Activated CD4-positive, alpha-beta memory T cell treated with anti-CD3 and anti-CD28 coated beads, Interleukin-2, amount 10 ng/mL, durations not matched to agents 7 days and 5 days (primary cell): ENCODE results near the gene EEFSEC. TPM values are rescaled to one million over a fixed set of nuclear protein-coding genes. Genes with fewer than 3 reads are reported as not detected.

ENCODE experiments used
- CTCF ChIA-PET: fragments of 350-600 bp; sonication (Branson Sonifier 250); formaldehyde crosslinking; loops from one replicate; lab custom pipeline; 2021; ENCODE audit warnings: antibody characterized with exemption, inconsistent platforms; lab: Charles Lee
- POLR2A ChIA-PET: fragments of 350-600 bp; sonication (Branson Sonifier 250); formaldehyde crosslinking; loops from one replicate; lab custom pipeline; 2021; ENCODE audit warnings: antibody characterized with exemption; lab: Charles Lee
- DNase-seq: peaks from one replicate; pipeline ENCODE4 v3.0.0-alpha.2; 2020
- H3K27ac Mint-ChIP-seq: one replicate; pipeline ENCODE4 v1.8.0; 2021; ENCODE audit warnings: mild to moderate bottlenecking, mixed read lengths
- H3K27me3 Mint-ChIP-seq: one replicate; pipeline ENCODE4 v1.8.0; 2021; ENCODE audit warnings: mixed read lengths
- H3K36me3 Mint-ChIP-seq: one replicate; pipeline ENCODE4 v1.8.0; 2021; ENCODE audit warnings: low read depth, mixed read lengths
- H3K4me1 Mint-ChIP-seq: one replicate; pipeline ENCODE4 v1.8.0; 2021; ENCODE audit warnings: mixed read lengths
- H3K4me3 Mint-ChIP-seq: one replicate; pipeline ENCODE4 v1.8.0; 2021; ENCODE audit warnings: mild to moderate bottlenecking, mixed read lengths
- H3K9me3 Mint-ChIP-seq: one replicate; pipeline ENCODE4 v1.8.0; 2021; ENCODE audit warnings: mixed read lengths
- total RNA-seq, 2 experiments: library from RNA; stranded (reverse); gene quantifications; one replicate each; pipeline ENCODE4 v1.2.3, GENCODE V29; 2021

The EEFSEC gene
- total RNA-seq, 2 experiments from 2014 or later = 14.5 to 15.0 TPM

- no peak overlapping the region for H3K27ac Mint-ChIP-seq
- no peak overlapping the region for H3K4me3 Mint-ChIP-seq
- DNase-seq = no peak
- H3K9me3 Mint-ChIP-seq = no peaks in the 10 kb centered on the region
- no peaks in the 10 kb centered on the region for H3K27me3 Mint-ChIP-seq
- peaks cover 5% of the 10 kb centered on the region for H3K4me1 Mint-ChIP-seq
- ChIA-PET CTCF (no interaction called here), POLR2A (no interaction called here)
- H3K36me3 Mint-ChIP-seq = no peaks in the 10 kb centered on the region
Observed at GRCh38 chr3:128335621-128336296, 182.5 kb downstream of the EEFSEC start.

- H3K9me3 Mint-ChIP-seq = no peaks in the 10 kb centered on the region
- no peaks in the 10 kb centered on the region for H3K36me3 Mint-ChIP-seq
- ChIA-PET POLR2A (no interaction called here), CTCF (no interaction called here)
- H3K4me1 Mint-ChIP-seq = peaks cover 3% of the 10 kb centered on the region
- H3K4me3 Mint-ChIP-seq = no peak overlapping the region
- no peaks in the 10 kb centered on the region for H3K27me3 Mint-ChIP-seq
- DNase-seq = no peak
- H3K27ac Mint-ChIP-seq = no peak overlapping the region
Observed at GRCh38 chr3:128336337-128337156, 183.3 kb downstream of the EEFSEC start.

GRCh38 chr3:128337305-128337704 lies 184.0 kb downstream of the EEFSEC start:
- H3K27ac Mint-ChIP-seq = no peak overlapping the region
- H3K9me3 Mint-ChIP-seq = no peaks in the 10 kb centered on the region
- DNase-seq = no peak
- no peak overlapping the region for H3K4me3 Mint-ChIP-seq
- ChIA-PET POLR2A (no interaction called here), CTCF (no interaction called here)
- H3K27me3 Mint-ChIP-seq = no peaks in the 10 kb centered on the region
- no peaks in the 10 kb centered on the region for H3K4me1 Mint-ChIP-seq
- H3K36me3 Mint-ChIP-seq = no peaks in the 10 kb centered on the region

- no peak for DNase-seq
- no peaks in the 10 kb centered on the region for H3K27me3 Mint-ChIP-seq
- CTCF ChIA-PET = no interaction called here
- POLR2A ChIA-PET = no interaction called here
- no peaks in the 10 kb centered on the region for H3K36me3 Mint-ChIP-seq
- H3K4me1 Mint-ChIP-seq = no peaks in the 10 kb centered on the region
- no peaks in the 10 kb centered on the region for H3K9me3 Mint-ChIP-seq
- no peak overlapping the region for H3K4me3 Mint-ChIP-seq
- H3K27ac Mint-ChIP-seq = no peak overlapping the region
Observed at GRCh38 chr3:128338536-128339330, 185.5 kb downstream of the EEFSEC start.

GRCh38 chr3:128339491-128340012 lies 186.3 kb downstream of the EEFSEC start:
- ChIA-PET POLR2A (no interaction called here), CTCF (no interaction called here)
- Mint-ChIP-seq H3K4me3 (no peak overlapping the region), H3K9me3 (no peaks in the 10 kb centered on the region), H3K36me3 (no peaks in the 10 kb centered on the region), H3K27me3 (no peaks in the 10 kb centered on the region), H3K4me1 (no peaks in the 10 kb centered on the region), H3K27ac (no peak overlapping the region)
- no peak for DNase-seq

GRCh38 chr3:128340198-128340903 lies 187.1 kb downstream of the EEFSEC start:
- Mint-ChIP-seq H3K36me3 (no peaks in the 10 kb centered on the region), H3K4me3 (no peak overlapping the region), H3K27ac (no peak overlapping the region), H3K4me1 (no peaks in the 10 kb centered on the region), H3K27me3 (no peaks in the 10 kb centered on the region), H3K9me3 (no peaks in the 10 kb centered on the region)
- ChIA-PET POLR2A (no interaction called here), CTCF (no interaction called here)
- DNase-seq = no peak

DNA sequence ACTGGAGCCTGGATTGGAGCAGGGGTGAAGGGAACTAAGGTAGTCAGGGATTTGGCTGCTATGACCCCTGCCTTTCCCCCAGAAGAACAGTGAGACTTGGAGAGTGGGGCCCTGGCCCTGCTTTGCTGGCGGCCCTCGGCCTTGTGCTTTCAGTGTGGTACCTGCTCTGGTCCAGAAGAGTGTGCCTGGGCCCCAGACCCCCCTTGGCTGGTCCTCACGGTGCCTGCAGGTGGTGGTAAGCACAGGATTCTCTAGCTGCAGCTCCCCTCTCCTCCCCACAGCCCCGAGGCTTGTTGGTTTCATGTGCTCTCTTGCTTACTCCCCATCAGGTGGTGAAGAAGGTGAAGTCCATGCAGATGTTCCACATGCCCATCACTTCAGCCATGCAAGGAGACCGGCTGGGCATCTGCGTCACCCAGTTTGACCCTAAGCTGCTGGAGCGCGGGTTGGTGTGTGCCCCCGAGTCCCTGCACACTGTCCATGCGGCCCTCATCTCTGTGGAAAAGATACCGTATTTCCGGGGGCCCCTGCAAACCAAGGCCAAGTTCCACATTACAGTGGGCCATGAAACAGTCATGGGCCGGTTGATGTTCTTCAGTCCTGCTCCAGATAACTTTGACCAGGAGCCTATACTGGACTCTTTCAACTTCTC lies 187.7 kb downstream of the EEFSEC start:
- CTCF ChIA-PET = no interaction called here
- POLR2A ChIA-PET = no interaction called here
- Mint-ChIP-seq H3K27ac (no peak overlapping the region), H3K4me1 (no peaks in the 10 kb centered on the region), H3K36me3 (no peaks in the 10 kb centered on the region), H3K27me3 (no peaks in the 10 kb centered on the region), H3K9me3 (no peaks in the 10 kb centered on the region), H3K4me3 (no peak overlapping the region)
- DNase-seq = no peak

GRCh38 chr3:128341659-128342395 lies 188.5 kb downstream of the EEFSEC start:
- H3K4me1 Mint-ChIP-seq = no peaks in the 10 kb centered on the region
- CTCF ChIA-PET = no interaction called here
- H3K9me3 Mint-ChIP-seq = no peaks in the 10 kb centered on the region
- no peaks in the 10 kb centered on the region for H3K27me3 Mint-ChIP-seq
- DNase-seq = no peak
- H3K36me3 Mint-ChIP-seq = no peaks in the 10 kb centered on the region
- H3K27ac Mint-ChIP-seq = no peak overlapping the region
- POLR2A ChIA-PET = no interaction called here
- H3K4me3 Mint-ChIP-seq = no peak overlapping the region

GRCh38 chr3:128342701-128343180 lies 189.5 kb downstream of the EEFSEC start:
- Mint-ChIP-seq H3K9me3 (no peaks in the 10 kb centered on the region), H3K4me3 (no peak overlapping the region), H3K4me1 (no peaks in the 10 kb centered on the region), H3K36me3 (no peaks in the 10 kb centered on the region), H3K27me3 (no peaks in the 10 kb centered on the region), H3K27ac (no peak overlapping the region)
- no peak for DNase-seq
- POLR2A ChIA-PET = no interaction called here
- CTCF ChIA-PET = no interaction called here

DNA sequence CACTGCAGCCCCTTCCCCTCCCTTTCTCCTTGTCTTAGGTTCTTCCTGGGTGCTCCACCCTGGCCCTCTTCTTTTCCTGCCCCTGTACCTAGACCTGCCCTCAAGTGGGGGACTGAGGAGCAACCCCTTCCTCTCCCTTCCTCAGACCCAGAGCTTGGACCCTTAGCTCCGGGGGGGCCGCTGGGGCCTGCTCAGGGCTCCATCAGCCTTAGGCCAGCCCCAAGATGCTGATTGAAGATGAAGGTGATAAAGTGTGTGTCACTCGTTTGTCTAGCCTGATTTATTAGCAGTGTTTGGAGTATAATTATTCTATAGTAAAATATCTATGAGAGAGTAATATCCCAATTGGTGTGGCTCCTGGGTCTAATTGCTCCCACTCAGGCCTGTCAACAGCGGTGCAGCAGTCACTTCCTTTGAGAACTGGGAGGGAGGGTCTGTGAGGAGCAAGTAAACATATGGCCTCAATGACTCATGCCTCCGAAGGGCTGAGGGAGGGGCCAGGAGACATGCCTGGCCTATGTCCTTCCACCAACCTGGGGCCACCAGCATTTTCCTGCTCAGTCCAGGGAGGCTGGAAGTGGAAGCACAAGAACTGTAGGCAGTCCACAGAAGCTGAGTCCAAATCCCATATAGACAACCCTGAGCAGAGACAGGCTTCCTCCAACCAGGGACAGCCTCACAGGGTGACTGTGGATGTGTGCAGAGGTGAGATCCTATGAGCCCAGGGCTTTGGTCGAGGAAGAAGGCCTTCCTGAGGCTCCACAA lies 190.2 kb downstream of the EEFSEC start:
- CTCF ChIA-PET = no interaction called here
- no peak for DNase-seq
- no peaks in the 10 kb centered on the region for H3K36me3 Mint-ChIP-seq
- POLR2A ChIA-PET = no interaction called here
- no peaks in the 10 kb centered on the region for H3K9me3 Mint-ChIP-seq
- no peak overlapping the region for H3K4me3 Mint-ChIP-seq
- H3K4me1 Mint-ChIP-seq = no peaks in the 10 kb centered on the region
- H3K27me3 Mint-ChIP-seq = no peaks in the 10 kb centered on the region
- no peak overlapping the region for H3K27ac Mint-ChIP-seq

- Mint-ChIP-seq H3K27ac (no peak overlapping the region), H3K36me3 (no peaks in the 10 kb centered on the region), H3K9me3 (no peaks in the 10 kb centered on the region), H3K4me1 (no peaks in the 10 kb centered on the region), H3K4me3 (no peak overlapping the region), H3K27me3 (no peaks in the 10 kb centered on the region)
- ChIA-PET POLR2A (no interaction called here), CTCF (interaction anchor here (1.1 to 1.7 kb wide), 2 partner anchors 11 to 22 kb away, joined by 3 read pairs; no protein-coding TSS in a partner anchor)
- DNase-seq = no peak
Observed at GRCh38 chr3:128344052-128344735, 190.9 kb downstream of the EEFSEC start.
